HG02623 (cell line): Measurements from ENCODE around the gene TBCB.
"Not testable (repeated sequence)": the region's sequence is repeated elsewhere in the genome, so short reads cannot be mapped to it uniquely, and the experiment has no call there.

Experiments
- ATAC-seq: cut with Tn5 transposase; IDR thresholded peaks from one replicate; pipeline ENCODE4 v1.9.1; 2021; ENCODE audit warnings: moderate library complexity; ENCODE audit not compliant: unreplicated experiment

Gene TBCB

GRCh38 chr19:36169084-36169760 is 54.0 kb downstream of the TBCB start:
- no peak for ATAC-seq

GRCh38 chr19:36172852-36173251 is 57.6 kb downstream of the TBCB start:
- no peak for ATAC-seq

GRCh38 chr19:36173846-36174245 is 58.6 kb downstream of the TBCB start:
- not testable (repeated sequence) for ATAC-seq
